Thyroid gland (tissue), 4 donors: ENCODE results near the gene KLHDC7B. TPM values are rescaled to one million over a fixed set of nuclear protein-coding genes. Genes with fewer than 3 reads are reported as not detected.

Experiments used
- DNase-seq, 2 donors: peaks; one replicate each; pipeline ENCODE4 v3.0.0-alpha.2; 2019
- H3K27ac ChIP-seq, 3 donors: fragments of 200-600 bp; sonication (generic); 1 replicate in 2 of 3; 2 replicates in 1 of 3; pipeline ENCODE4 v1.5.1; 2016 to 2019; ENCODE audit warnings: mild to moderate bottlenecking in 1 of 3, moderate library complexity in 1 of 3
- H3K27me3 ChIP-seq: fragments of 200-600 bp; sonication (generic); one replicate; pipeline ENCODE4 v1.5.1; 2019
- H3K36me3 ChIP-seq, 2 donors: fragments of 200-600 bp; sonication (generic); one replicate each; pipeline ENCODE4 v1.5.1; 2016 to 2019
- H3K4me1 ChIP-seq, 2 donors: fragments of 200-600 bp; sonication (generic); one replicate each; pipeline ENCODE4 v1.5.1; 2017 to 2019
- H3K4me3 ChIP-seq, 3 donors: fragments of 200-600 bp; sonication (generic); replicated peaks in 1 of 3; 1 replicate in 2 of 3; 2 replicates in 1 of 3; pipeline ENCODE4 v1.5.1; 2016; ENCODE audit warnings: mild to moderate bottlenecking in 1 of 3
- H3K9me3 ChIP-seq: fragments of 200-600 bp; sonication (generic); one replicate; pipeline ENCODE4 v1.5.1; 2017
- POLR2A ChIP-seq, 2 donors: fragments of 450-650 bp; IDR thresholded peaks; one replicate each; pipeline ENCODE4 v1.6.1; 2017; ENCODE audit warnings: antibody characterized with exemption in 2 of 2, mild to moderate bottlenecking in 2 of 2, moderate library complexity in 1 of 2
- WGBS, 2 donors: methylation state at CpG; one replicate each; pipeline ENCODE4 v1.1.5; 2017; 5-methylcytosine and 5-hydroxymethylcytosine counted together
- intact Hi-C: fragments of 100-400 bp; cut with DNase I; formaldehyde crosslinking; loops from one replicate; pipeline ENCODE4 v1.15.1; 2023
- total RNA-seq, 4 donors: library from RNA; depleted of rRNA; stranded (reverse); fragments of >200 nt; gene quantifications; one replicate each; pipeline ENCODE4 v1.2.3, GENCODE V29; 2016
- TF ChIP-seq, protein P1 (sequence below), 6 experiments: fragments of 200-600 bp in 3 of 6; fragments of 450-650 bp in 3 of 6; sonication (generic) in 3 of 6; IDR thresholded peaks; one replicate each; pipeline ENCODE4 v1.5.1; 2016 to 2019; ENCODE audit warnings: antibody characterized with exemption in 6 of 6, mild to moderate bottlenecking in 2 of 6, inconsistent platforms in 1 of 6, moderate library complexity in 1 of 6

KLHDC7B gene
- total RNA-seq, 4 donors from 2014 or later, result 0.27 TPM; not detected in 3

DNA sequence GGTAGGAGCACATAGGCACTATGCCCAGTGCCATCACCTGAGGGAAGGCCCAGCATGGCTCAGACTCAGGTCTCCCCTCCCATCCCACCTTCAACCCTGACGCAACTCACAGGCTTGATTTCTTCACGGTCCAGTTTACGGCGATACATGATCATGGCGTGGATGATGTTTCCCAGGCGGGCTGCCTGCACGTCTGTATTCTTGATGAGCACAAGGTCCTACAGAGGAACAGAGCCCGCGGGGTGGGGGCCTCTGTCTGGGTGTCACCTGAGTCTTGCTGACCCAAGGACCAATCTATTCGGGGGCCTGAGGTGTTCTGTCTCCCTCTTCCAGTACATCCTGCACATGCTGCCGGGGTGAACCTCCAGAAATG is 28.7 kb downstream of the KLHDC7B start:
- no peaks in the 10 kb centered on the region for H3K9me3 ChIP-seq
- H3K36me3 ChIP-seq, result peaks cover 5 to 7% of the 10 kb centered on the region in 2 donors
- TF ChIP-seq, protein P1, sequence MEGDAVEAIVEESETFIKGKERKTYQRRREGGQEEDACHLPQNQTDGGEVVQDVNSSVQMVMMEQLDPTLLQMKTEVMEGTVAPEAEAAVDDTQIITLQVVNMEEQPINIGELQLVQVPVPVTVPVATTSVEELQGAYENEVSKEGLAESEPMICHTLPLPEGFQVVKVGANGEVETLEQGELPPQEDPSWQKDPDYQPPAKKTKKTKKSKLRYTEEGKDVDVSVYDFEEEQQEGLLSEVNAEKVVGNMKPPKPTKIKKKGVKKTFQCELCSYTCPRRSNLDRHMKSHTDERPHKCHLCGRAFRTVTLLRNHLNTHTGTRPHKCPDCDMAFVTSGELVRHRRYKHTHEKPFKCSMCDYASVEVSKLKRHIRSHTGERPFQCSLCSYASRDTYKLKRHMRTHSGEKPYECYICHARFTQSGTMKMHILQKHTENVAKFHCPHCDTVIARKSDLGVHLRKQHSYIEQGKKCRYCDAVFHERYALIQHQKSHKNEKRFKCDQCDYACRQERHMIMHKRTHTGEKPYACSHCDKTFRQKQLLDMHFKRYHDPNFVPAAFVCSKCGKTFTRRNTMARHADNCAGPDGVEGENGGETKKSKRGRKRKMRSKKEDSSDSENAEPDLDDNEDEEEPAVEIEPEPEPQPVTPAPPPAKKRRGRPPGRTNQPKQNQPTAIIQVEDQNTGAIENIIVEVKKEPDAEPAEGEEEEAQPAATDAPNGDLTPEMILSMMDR (IDR thresholded peaks at IDR 0.05), result no peak
- no peak for TF ChIP-seq POLR2A (IDR thresholded peaks at IDR 0.05)
- 96 to 97% methylated on average over 11 of the region's 11 CpGs for WGBS, 2 donors
- peaks cover 12 to 31% of the 10 kb centered on the region in 2 donors for H3K4me1 ChIP-seq
- intact Hi-C loops, result no loop called here
- H3K27me3 ChIP-seq, result no peaks in the 10 kb centered on the region
- no peak overlapping the region for H3K27ac ChIP-seq
- no peak for DNase-seq
- no peak overlapping the region for H3K4me3 ChIP-seq

DNA sequence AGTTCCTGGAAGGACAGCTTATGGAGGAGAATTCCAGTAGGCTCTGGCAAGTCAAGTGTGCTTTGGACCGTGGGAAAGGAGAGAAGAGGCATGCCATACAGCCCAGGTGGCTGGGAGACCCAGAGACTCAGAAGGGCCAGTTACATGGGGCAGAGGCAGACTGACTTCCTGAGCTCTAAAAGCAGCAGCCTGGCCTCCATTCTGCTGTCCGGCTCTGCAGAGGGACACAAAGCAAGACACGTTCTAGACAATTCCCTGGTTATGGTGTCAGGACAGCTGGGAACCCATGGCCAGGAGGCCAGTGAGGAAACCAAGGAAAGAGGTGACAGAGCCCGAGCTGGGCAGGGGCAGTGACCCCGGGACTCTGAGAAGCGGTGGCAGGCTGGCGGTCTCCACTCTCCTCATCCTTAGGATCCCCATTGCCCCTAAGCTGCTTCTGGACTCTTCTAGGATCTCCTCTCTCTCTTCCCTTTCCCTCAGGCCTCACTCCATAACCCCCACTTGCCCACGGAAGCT is 29.8 kb downstream of the KLHDC7B start:
- no peak for TF ChIP-seq POLR2A (IDR thresholded peaks at IDR 0.05)
- TF ChIP-seq, protein P1 (IDR thresholded peaks at IDR 0.05), result no peak
- no peak for DNase-seq
- no peaks in the 10 kb centered on the region for H3K9me3 ChIP-seq
- H3K4me1 ChIP-seq, result peaks cover 3 to 22% of the 10 kb centered on the region in 2 donors
- intact Hi-C loops, result no loop called here
- H3K4me3 ChIP-seq, result no peak overlapping the region
- no peak overlapping the region for H3K27ac ChIP-seq
- WGBS, 2 donors, result 85 to 90% methylated on average over 8 of the region's 8 CpGs
- no peaks in the 10 kb centered on the region for H3K27me3 ChIP-seq
- peaks cover 5 to 7% of the 10 kb centered on the region in 2 donors for H3K36me3 ChIP-seq

DNA sequence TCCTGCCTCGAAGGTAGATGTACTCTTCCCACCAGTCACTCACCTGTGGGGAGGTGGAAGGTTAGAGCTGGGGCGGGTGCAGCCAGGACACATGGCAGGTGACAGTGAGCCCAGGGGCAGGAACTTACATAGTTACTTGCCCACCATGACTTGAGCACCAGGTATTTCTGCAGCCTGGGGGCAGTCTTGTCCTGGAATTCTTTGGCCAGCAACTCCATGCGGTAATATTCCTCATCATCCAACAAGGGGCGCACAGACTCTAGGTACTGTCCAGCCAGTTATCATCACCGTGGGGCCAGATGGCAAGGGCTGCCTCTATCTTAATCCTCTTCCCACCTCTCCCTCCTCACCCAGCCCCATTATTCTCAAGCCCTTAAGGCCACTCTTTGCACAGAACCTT is 30.4 kb downstream of the KLHDC7B start:
- H3K4me3 ChIP-seq, result no peak overlapping the region
- peaks cover 5 to 18% of the 10 kb centered on the region in 2 donors for H3K4me1 ChIP-seq
- TF ChIP-seq, protein P1 (IDR thresholded peaks at IDR 0.05), result no peak
- no peak for TF ChIP-seq POLR2A (IDR thresholded peaks at IDR 0.05)
- H3K36me3 ChIP-seq, result peaks cover under 1 to 5% of the 10 kb centered on the region in 2 donors
- 70 to 76% methylated on average over 5 of the region's 5 CpGs for WGBS, 2 donors
- no peaks in the 10 kb centered on the region for H3K27me3 ChIP-seq
- no peak for DNase-seq
- no peaks in the 10 kb centered on the region for H3K9me3 ChIP-seq
- intact Hi-C loops, result no loop called here
- no peak overlapping the region for H3K27ac ChIP-seq

DNA sequence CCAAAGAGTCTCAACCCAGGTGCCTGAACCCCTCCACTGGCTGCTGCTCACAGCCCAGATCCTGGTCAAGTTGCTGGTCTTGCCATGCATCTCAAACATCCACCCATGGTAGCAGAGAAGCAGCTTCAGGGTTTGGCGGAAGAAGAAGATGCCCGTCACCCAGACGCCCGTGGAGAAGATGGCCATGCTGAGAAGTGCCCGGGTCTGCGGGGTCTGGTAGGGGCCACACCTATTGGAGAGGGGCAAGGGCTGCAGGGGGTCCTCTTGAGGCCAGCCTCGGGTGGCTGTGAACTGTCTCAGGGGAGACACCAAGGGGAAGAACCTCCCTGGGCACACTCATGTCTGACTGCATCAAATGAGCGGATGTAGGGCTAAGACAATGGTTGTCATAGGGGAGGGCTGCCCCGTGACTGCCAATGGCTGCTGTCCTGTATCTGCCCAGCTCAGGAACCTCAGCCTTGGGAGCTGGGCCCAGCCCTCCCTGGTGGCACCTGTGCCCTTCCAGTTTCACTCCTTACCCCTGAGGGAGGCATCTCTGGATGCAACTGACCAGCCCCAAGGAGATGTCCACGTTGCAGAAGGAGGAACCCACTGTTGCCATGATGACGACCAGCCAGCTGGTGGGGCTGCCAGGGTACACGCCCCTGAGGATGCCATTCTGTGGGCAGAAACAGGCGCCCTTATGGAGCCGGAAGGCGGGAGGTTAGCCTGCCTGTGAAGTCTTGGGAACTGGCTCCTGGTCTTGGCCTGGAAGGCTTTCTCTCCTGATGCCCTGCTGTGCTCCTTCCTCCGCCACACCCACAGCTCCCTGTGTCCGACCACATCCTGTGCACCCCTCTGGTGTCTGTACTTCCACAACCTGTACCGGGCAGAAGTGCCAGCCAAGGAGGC is 31.4 kb downstream of the KLHDC7B start:
- no peak for TF ChIP-seq POLR2A (IDR thresholded peaks at IDR 0.05)
- TF ChIP-seq, protein P1 (IDR thresholded peaks at IDR 0.05), result no peak
- DNase-seq, result no peak
- 89 to 91% methylated on average over 17 to 18 of the region's 18 CpGs for WGBS, 2 donors
- intact Hi-C loops, result no loop called here
- no peaks in the 10 kb centered on the region for H3K36me3 ChIP-seq
- H3K4me3 ChIP-seq, result no peak overlapping the region
- peaks cover 13 to 28% of the 10 kb centered on the region in 2 donors for H3K4me1 ChIP-seq
- H3K27ac ChIP-seq, result no peak overlapping the region
- no peaks in the 10 kb centered on the region for H3K27me3 ChIP-seq
- no peaks in the 10 kb centered on the region for H3K9me3 ChIP-seq

DNA sequence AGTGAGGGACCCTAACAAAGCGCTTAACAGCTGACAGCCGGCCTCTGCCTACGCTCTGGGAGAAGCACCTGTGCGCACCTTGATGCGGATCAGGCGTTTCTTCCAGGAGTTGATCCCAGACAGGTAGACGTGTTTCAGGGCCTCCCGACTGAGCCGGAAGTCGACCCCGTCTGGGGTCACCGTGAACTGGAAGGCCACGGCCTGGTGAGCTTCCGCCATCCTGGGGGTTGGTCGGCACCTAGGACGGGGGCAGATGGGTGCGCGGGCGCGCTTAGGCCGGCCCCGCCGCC is 31.9 kb downstream of the KLHDC7B start:
- Histone ChIP-seq H3K36me3 (no peaks in the 10 kb centered on the region), H3K27me3 (no peaks in the 10 kb centered on the region), H3K4me1 (peaks cover 13 to 29% of the 10 kb centered on the region in 2 donors), H3K9me3 (no peaks in the 10 kb centered on the region), H3K27ac (no peak overlapping the region), H3K4me3 (no peak overlapping the region)
- 87 to 100% methylated on average over 2 to 6 of the region's 23 CpGs for WGBS, 2 donors
- DNase-seq, result no peak
- TF ChIP-seq POLR2A (IDR thresholded peaks at IDR 0.05), result no peak
- TF ChIP-seq, protein P1 (IDR thresholded peaks at IDR 0.05), result no peak
- intact Hi-C loops, result no loop called here
